NCI-H1092 (cell line): ENCODE data around the gene CNN1.
"Not testable (repeated sequence)": the region's sequence is repeated elsewhere in the genome, so short reads cannot be mapped to it uniquely, and the experiment has no call there.

Experiments
- DNase-seq: peaks from one replicate; lab custom pipeline; 2025; lab: John Stamatoyannopoulos, UW

CNN1 gene

GRCh38 chr19:11534948-11535347 lies 3.7 kb upstream of the CNN1 start:
- DNase-seq: no peak

- DNase-seq: peak; percentile 69
Observed at GRCh38 chr19:11535792-11536595, 2.7 kb upstream of the CNN1 start.

- DNase-seq: no peak
Observed at GRCh38 chr19:11539495-11540365, 1.1 kb downstream of the CNN1 start.

GRCh38 chr19:11540645-11541044 lies 2.0 kb downstream of the CNN1 start:
- DNase-seq: no peak

- DNase-seq: no peak
Observed at GRCh38 chr19:11541238-11541637, 2.6 kb downstream of the CNN1 start.

GRCh38 chr19:11547929-11548700 lies 9.5 kb downstream of the CNN1 start:
- no peak for DNase-seq

- no peak for DNase-seq
Observed at GRCh38 chr19:11549386-11549953, 10.8 kb downstream of the CNN1 start.

- DNase-seq: no peak
Observed at GRCh38 chr19:11550265-11550664, 11.6 kb downstream of the CNN1 start.

- DNase-seq: no peak
Observed at GRCh38 chr19:11551603-11552235, 13.1 kb downstream of the CNN1 start.

- DNase-seq: no peak
Observed at GRCh38 chr19:11552666-11553372, 14.2 kb downstream of the CNN1 start.

- DNase-seq: no peak
Observed at GRCh38 chr19:11554160-11554559, 15.5 kb downstream of the CNN1 start.

GRCh38 chr19:11555246-11555645 lies 16.6 kb downstream of the CNN1 start:
- no peak for DNase-seq

- DNase-seq: no peak
Observed at GRCh38 chr19:11556634-11557420, 18.2 kb downstream of the CNN1 start.

GRCh38 chr19:11558881-11559828 lies 20.5 kb downstream of the CNN1 start, which contains the start of gene ELOF1:
Gene ELOF1, minus strand, starts transcription at chr19:11559230. Its CDS starts 4,883 bp downstream, at chr19:11554347.
- DNase-seq: peak; percentile 98

GRCh38 chr19:11560404-11561051 lies 21.9 kb downstream of the CNN1 start:
- DNase-seq: peak; percentile 79

- DNase-seq: no peak
Observed at GRCh38 chr19:11563532-11563931, 24.9 kb downstream of the CNN1 start.

- not testable (repeated sequence) for DNase-seq
Observed at GRCh38 chr19:11564082-11564807, 25.6 kb downstream of the CNN1 start.

GRCh38 chr19:11565649-11565980 lies 27.0 kb downstream of the CNN1 start:
- not testable (repeated sequence) for DNase-seq
